PC-3 (cell line): Measurements from ENCODE around the gene NUDT16. TPM values are rescaled to one million over a fixed set of nuclear protein-coding genes. Genes with fewer than 3 reads are reported as not detected.

Experiments
- ATAC-seq: fragments of 200-7000 bp; cut with Tn5 transposase; 2 replicates; pipeline ENCODE4 v1.9.1; 2020; ENCODE audit warnings: mild to moderate bottlenecking, moderate library complexity
- BruUV-seq: library from RNA; stranded (reverse); fragments of 400-500 nt; replicated peaks from 2 replicates; lab custom pipeline; 2021; lab: Mats Ljungman, UMichigan
- CTCF ChIA-PET: fragments of 300-600 bp; sonication (Branson Sonifier 250); formaldehyde crosslinking; loops from one replicate; lab custom pipeline; 2022; ENCODE audit warnings: antibody characterized with exemption; lab: Charles Lee
- POLR2A ChIA-PET: fragments of 300-600 bp; sonication (Branson Sonifier 250); formaldehyde crosslinking; loops from one replicate; lab custom pipeline; 2022; ENCODE audit warnings: antibody characterized with exemption; ENCODE audit not compliant: unreplicated experiment; lab: Charles Lee
- DNase-seq: peaks from one replicate; pipeline ENCODE4 v3.0.0-alpha.2; 2015
- H2AFZ ChIP-seq: fragments of 300-600 bp; sonication (generic); 2 replicates; pipeline ENCODE4 v1.6.0; 2016; ENCODE audit warnings: antibody characterized with exemption, low read length
- H3F3A ChIP-seq: fragments of 300-600 bp; sonication (generic); one replicate; pipeline ENCODE4 v1.6.0; 2017; ENCODE audit warnings: antibody characterized with exemption, low read length, control low read depth, mild to moderate bottlenecking; ENCODE audit not compliant: unreplicated experiment
- H3K27ac ChIP-seq: fragments of 300-600 bp; sonication (generic); 2 replicates; pipeline ENCODE4 v1.5.1; 2016; ENCODE audit warnings: mild to moderate bottlenecking, low read length
- H3K27me3 ChIP-seq: fragments of 300-600 bp; sonication (generic); 2 replicates; pipeline ENCODE4 v1.6.1; 2016; ENCODE audit warnings: low read length, mixed read lengths
- H3K36me3 ChIP-seq: fragments of 300-600 bp; sonication (generic); 2 replicates; pipeline ENCODE4 v1.6.1; 2016; ENCODE audit warnings: low read depth, mixed run types, low read length, mixed read lengths
- H3K4me1 ChIP-seq: fragments of 300-600 bp; sonication (generic); 2 replicates; pipeline ENCODE4 v1.5.1; 2016; ENCODE audit warnings: low read length; ENCODE audit not compliant: insufficient read depth
- H3K4me2 ChIP-seq: fragments of 300-600 bp; sonication (generic); 2 replicates; pipeline ENCODE4 v1.6.0; 2016; ENCODE audit warnings: low read length
- H3K4me3 ChIP-seq: fragments of 300-600 bp; sonication (generic); 2 replicates; pipeline ENCODE4 v1.5.1; 2016; ENCODE audit warnings: mild to moderate bottlenecking, low read length, mixed read lengths
- H3K79me2 ChIP-seq: fragments of 300-600 bp; sonication (generic); 2 replicates; pipeline ENCODE4 v1.6.1; 2017; ENCODE audit warnings: low read length, mixed read lengths
- H3K9ac ChIP-seq: fragments of 300-600 bp; sonication (generic); 2 replicates; pipeline ENCODE4 v1.6.0; 2016; ENCODE audit warnings: mild to moderate bottlenecking, low read length
- H3K9me2 ChIP-seq: fragments of 300-600 bp; sonication (generic); replicated peaks from 2 replicates; pipeline ENCODE4 v1.6.1; 2016; ENCODE audit warnings: mixed run types, low read length, mixed read lengths
- H3K9me3 ChIP-seq: fragments of 300-600 bp; sonication (generic); 2 replicates; pipeline ENCODE4 v1.6.1; 2016; ENCODE audit warnings: low read length, mixed read lengths
- H4K20me1 ChIP-seq: fragments of 300-600 bp; sonication (generic); 2 replicates; pipeline ENCODE4 v1.6.1; 2016; ENCODE audit warnings: low read length, mixed read lengths
- EZH2 ChIP-seq: fragments of 300-600 bp; sonication (generic); IDR thresholded peaks from one replicate; pipeline ENCODE4 v1.6.1; 2017; ENCODE audit warnings: antibody characterized with exemption, mild to moderate bottlenecking, low read length; ENCODE audit not compliant: unreplicated experiment
- EZH2phosphoT487 ChIP-seq: fragments of 300-600 bp; sonication (generic); IDR thresholded peaks from 2 replicates; pipeline ENCODE4 v1.6.1; 2018; ENCODE audit warnings: mild to moderate bottlenecking, antibody characterized with exemption, low read length, borderline replicate concordance
- intact Hi-C: fragments of 100-400 bp; cut with micrococcal nuclease; formaldehyde crosslinking; loops from 2 replicates; pipeline ENCODE4 v1.9.0; 2023
- total RNA-seq: library from RNA; depleted of rRNA; stranded (reverse); fragments of >200 nt; gene quantifications from 2 replicates; pipeline ENCODE4 v1.2.3, GENCODE V29; 2014
- TF ChIP-seq, protein P1 (sequence below): fragments of 300-600 bp; sonication (generic); conservative IDR thresholded peaks from 2 replicates; pipeline ENCODE4 v1.5.1; 2017; ENCODE audit warnings: antibody characterized with exemption, low read depth, mild to moderate bottlenecking, low read length

Gene NUDT16
- total RNA-seq, 1 experiment from 2014 or later = 7.9 TPM

DNA sequence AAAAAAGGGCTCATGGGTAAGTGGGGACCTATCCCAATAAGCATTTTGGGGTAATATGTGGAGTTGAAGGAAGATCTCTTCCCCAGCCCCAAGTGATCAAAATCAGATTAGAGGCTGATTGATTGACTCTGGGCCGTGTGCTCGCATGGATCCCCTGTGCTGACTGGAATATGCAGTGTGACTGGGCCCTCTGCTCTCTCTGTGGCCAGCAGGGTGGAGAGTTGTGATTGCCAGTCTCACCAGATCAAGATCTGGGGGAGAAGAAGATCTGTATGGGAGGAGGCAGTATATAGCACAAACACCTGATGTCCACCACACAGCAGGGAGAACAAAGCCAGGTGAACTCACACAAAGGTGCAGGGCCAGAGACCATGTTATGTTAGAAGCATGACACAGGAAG lies 8.8 kb downstream of the NUDT16 start:
- TF ChIP-seq, protein P1, sequence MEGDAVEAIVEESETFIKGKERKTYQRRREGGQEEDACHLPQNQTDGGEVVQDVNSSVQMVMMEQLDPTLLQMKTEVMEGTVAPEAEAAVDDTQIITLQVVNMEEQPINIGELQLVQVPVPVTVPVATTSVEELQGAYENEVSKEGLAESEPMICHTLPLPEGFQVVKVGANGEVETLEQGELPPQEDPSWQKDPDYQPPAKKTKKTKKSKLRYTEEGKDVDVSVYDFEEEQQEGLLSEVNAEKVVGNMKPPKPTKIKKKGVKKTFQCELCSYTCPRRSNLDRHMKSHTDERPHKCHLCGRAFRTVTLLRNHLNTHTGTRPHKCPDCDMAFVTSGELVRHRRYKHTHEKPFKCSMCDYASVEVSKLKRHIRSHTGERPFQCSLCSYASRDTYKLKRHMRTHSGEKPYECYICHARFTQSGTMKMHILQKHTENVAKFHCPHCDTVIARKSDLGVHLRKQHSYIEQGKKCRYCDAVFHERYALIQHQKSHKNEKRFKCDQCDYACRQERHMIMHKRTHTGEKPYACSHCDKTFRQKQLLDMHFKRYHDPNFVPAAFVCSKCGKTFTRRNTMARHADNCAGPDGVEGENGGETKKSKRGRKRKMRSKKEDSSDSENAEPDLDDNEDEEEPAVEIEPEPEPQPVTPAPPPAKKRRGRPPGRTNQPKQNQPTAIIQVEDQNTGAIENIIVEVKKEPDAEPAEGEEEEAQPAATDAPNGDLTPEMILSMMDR = no peak
- TF ChIP-seq EZH2phosphoT487 = no peak
- no peak for TF ChIP-seq EZH2
- Histone ChIP-seq H3K9me2 (no peaks in the 10 kb centered on the region), H3K4me1 (no peaks in the 10 kb centered on the region), H3K4me2 (no peak overlapping the region), H2AFZ (no peak overlapping the region), H3K9ac (no peak overlapping the region), H3K79me2 (no peaks in the 10 kb centered on the region), H3K9me3 (no peaks in the 10 kb centered on the region), H3F3A (no peaks in the 10 kb centered on the region), H3K36me3 (no peaks in the 10 kb centered on the region), H4K20me1 (no peaks in the 10 kb centered on the region), H3K27ac (no peak overlapping the region), H3K4me3 (no peak overlapping the region), H3K27me3 (no peaks in the 10 kb centered on the region)
- DNase-seq = no peak
- POLR2A ChIA-PET = no interaction called here
- no peak for ATAC-seq
- CTCF ChIA-PET = no interaction called here
- BruUV-seq = no TSS peak
- intact Hi-C loops = no loop called here

- intact Hi-C loops = no loop called here
- Histone ChIP-seq H3F3A (no peaks in the 10 kb centered on the region), H3K27ac (no peak overlapping the region), H3K9me2 (no peaks in the 10 kb centered on the region), H3K4me3 (no peak overlapping the region), H2AFZ (no peak overlapping the region), H4K20me1 (no peaks in the 10 kb centered on the region), H3K9me3 (no peaks in the 10 kb centered on the region), H3K79me2 (no peaks in the 10 kb centered on the region), H3K4me2 (no peak overlapping the region), H3K9ac (no peak overlapping the region), H3K4me1 (no peaks in the 10 kb centered on the region), H3K36me3 (no peaks in the 10 kb centered on the region), H3K27me3 (no peaks in the 10 kb centered on the region)
- BruUV-seq = no TSS peak
- CTCF ChIA-PET = no interaction called here
- no peak for TF ChIP-seq EZH2
- TF ChIP-seq, protein P1 = no peak
- no peak for TF ChIP-seq EZH2phosphoT487
- POLR2A ChIA-PET = no interaction called here
- DNase-seq (no peak), ATAC-seq (no peak)
These were observed 11.5 kb downstream of the NUDT16 start for GRCh38 chr3:131393051-131393450.

DNA sequence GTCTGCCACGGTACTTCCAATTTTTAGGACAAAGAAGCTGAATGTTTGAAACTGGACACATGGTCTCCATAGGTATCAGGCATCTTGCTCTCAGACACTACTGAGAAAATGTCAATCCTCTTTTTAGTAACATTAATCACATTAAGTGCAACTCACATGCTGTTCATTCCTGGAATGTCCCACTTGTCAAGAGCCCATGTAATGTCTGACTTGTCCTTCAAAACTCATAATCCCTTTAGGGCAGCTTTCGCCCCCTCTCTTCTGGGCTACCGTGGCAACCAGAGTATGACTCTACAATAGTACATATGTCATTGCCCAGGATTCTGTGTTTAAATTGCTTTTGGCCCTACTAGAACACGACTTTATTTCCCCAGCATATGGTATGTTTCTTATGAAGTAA lies 12.3 kb downstream of the NUDT16 start:
- Histone ChIP-seq H3K4me3 (no peak overlapping the region), H3K4me1 (no peaks in the 10 kb centered on the region), H3K9me2 (no peaks in the 10 kb centered on the region), H4K20me1 (no peaks in the 10 kb centered on the region), H3K36me3 (no peaks in the 10 kb centered on the region), H3K4me2 (no peak overlapping the region), H3K27me3 (no peaks in the 10 kb centered on the region), H3K79me2 (no peaks in the 10 kb centered on the region), H3F3A (no peaks in the 10 kb centered on the region), H3K27ac (no peak overlapping the region), H3K9ac (no peak overlapping the region), H3K9me3 (no peaks in the 10 kb centered on the region), H2AFZ (no peak overlapping the region)
- no peak for TF ChIP-seq EZH2
- no peak for TF ChIP-seq EZH2phosphoT487
- TF ChIP-seq, protein P1 = no peak
- ChIA-PET POLR2A (no interaction called here), CTCF (no interaction called here)
- no peak for DNase-seq
- intact Hi-C loops = no loop called here
- ATAC-seq = no peak
- BruUV-seq = no TSS peak
